VCaP (cell line): ENCODE data around the gene PPP2R3A.
"Not testable (repeated sequence)": the region's sequence is repeated elsewhere in the genome, so short reads cannot be mapped to it uniquely, and the experiment has no call there.

Experiments
- H3K27ac ChIP-seq: fragments of 450-650 bp; 2 replicates; pipeline ENCODE4 v1.5.1; 2017
- TF ChIP-seq, protein P1 (sequence below): fragments of 450-650 bp; conservative IDR thresholded peaks from 2 replicates; pipeline ENCODE4 v1.5.1; 2017; ENCODE audit warnings: mild to moderate bottlenecking, moderate library complexity

PPP2R3A gene

DNA sequence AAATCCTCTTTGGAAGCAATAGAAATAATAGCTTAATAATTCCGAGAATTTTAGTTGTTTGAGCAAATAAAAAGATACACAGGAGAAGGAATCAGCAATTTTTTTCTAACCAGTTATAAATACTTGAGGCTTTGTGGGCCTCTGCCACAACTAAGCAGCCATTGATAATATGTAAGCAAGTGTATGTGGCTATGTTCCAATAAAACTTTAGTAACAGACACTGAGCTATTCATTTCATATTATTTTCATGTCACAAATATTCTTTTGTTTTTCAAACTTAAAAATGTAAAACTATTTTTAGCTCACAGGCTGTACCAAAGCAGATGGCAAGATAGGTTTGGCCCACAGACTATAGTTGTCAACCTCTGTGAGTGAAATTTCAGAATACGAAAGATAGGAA, 145.0 kb downstream of the PPP2R3A start:
- no peak overlapping the region for H3K27ac ChIP-seq
- TF ChIP-seq, protein P1, sequence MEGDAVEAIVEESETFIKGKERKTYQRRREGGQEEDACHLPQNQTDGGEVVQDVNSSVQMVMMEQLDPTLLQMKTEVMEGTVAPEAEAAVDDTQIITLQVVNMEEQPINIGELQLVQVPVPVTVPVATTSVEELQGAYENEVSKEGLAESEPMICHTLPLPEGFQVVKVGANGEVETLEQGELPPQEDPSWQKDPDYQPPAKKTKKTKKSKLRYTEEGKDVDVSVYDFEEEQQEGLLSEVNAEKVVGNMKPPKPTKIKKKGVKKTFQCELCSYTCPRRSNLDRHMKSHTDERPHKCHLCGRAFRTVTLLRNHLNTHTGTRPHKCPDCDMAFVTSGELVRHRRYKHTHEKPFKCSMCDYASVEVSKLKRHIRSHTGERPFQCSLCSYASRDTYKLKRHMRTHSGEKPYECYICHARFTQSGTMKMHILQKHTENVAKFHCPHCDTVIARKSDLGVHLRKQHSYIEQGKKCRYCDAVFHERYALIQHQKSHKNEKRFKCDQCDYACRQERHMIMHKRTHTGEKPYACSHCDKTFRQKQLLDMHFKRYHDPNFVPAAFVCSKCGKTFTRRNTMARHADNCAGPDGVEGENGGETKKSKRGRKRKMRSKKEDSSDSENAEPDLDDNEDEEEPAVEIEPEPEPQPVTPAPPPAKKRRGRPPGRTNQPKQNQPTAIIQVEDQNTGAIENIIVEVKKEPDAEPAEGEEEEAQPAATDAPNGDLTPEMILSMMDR, result no peak

DNA sequence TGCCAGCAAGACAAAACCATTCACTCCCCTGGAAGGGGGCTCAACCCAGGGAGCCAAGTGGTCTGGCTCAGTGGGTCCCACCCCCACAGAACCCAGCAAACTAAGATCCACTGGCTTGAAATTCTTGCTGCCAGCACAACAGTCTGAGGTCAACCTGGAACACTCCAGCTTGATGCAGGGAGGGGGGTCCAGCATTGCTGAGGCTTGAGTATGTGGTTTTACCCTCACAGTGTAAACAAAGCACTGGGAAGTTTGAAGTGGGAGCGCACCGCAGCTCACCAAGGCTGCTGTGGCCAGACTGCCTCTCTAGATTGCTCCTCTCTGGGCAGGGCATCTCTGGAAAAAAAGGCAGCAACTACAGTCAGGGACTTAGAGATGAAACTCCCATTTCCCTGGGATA, 148.9 kb downstream of the PPP2R3A start:
- TF ChIP-seq, protein P1, result no peak
- H3K27ac ChIP-seq, result no peak overlapping the region

DNA sequence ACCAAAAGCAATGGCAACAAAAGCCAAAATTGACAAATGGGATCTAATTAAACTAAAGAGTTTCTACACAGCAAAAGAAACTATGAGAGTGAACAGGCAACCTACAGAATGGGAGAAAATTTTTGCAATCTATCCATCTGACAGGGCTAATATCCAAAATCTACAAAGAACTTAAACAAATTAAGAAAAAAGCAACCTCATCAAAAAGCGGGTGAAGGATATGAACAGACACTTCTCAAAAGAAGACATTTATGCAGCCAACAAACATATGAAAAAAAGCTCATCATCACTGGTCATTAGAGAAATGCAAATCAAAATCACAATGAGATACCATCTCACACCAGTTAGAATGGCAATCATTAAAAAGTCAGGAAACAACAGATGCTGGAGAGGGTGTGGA, 153.8 kb downstream of the PPP2R3A start:
- not testable (repeated sequence) for H3K27ac ChIP-seq

DNA sequence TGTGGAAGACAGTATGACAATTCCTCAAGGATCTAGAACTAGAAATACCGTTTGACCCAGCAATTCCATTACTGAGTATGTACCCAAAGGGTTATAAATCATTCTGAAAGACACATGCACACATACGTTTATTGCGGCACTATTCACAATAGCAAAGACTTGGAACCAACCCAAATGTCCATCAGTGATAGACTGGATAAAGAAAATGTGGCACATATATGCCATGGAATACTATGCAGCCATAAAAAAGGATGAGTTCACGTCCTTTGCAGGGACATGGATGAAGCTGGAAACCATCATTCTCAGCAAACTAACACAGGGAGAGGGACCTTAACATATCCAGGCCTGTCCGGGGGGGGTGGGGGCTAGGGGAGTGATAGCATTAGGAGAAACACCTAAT, 154.3 kb downstream of the PPP2R3A start:
- not testable (repeated sequence) for H3K27ac ChIP-seq

- no peak overlapping the region for H3K27ac ChIP-seq
- TF ChIP-seq, protein P1, result no peak
Measured at GRCh38 chr3:136120373-136121348, 155.1 kb downstream of the PPP2R3A start.

DNA sequence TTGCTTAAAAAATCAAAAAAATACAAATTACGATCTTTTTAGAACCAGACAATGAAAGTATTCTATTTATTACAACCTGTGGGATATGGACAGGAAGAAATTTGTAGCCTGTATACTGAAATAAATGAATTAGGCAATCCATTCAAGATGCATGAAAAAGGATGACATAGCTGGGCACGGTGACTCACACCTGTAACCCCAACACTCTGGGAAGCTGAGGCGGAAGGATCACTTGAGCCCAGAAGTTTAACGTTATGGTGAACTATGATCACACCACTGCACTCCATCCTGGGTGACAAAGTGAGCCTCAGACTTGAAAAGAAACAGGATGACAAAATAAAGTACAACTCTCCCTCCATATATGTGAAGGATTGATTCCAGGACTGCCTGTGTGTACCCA, 156.5 kb downstream of the PPP2R3A start:
- H3K27ac ChIP-seq, result no peak overlapping the region
- TF ChIP-seq, protein P1, result no peak

GRCh38 chr3:136131647-136132046, 166.1 kb downstream of the PPP2R3A start:
- not testable (repeated sequence) for H3K27ac ChIP-seq

DNA sequence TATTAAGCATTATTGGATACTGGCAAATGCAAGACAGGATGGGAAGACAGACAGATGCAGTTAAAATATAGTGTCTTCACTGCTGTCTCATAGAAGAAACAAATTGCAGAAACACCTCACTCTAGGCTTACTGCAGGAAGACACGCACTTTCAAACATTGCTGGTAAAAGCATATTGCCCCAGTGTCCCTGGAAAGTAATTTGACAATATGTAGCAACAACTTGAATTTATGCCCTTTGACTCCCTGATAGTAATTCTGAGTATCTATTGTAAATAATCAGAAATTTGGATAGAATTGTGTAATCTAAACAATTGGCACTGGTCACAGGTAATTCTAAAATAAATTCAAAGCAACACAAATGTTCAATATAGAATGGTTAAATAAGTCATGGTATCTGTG, 168.6 kb downstream of the PPP2R3A start:
- H3K27ac ChIP-seq, result no peak overlapping the region
- TF ChIP-seq, protein P1, result no peak

- no peak overlapping the region for H3K27ac ChIP-seq
- TF ChIP-seq, protein P1, result no peak
Measured at GRCh38 chr3:136135039-136135802, 169.7 kb downstream of the PPP2R3A start.
